GM21526 (cell line): ENCODE data around the gene COQ3.

Experiments used
- ATAC-seq: cut with Tn5 transposase; IDR thresholded peaks from one replicate; pipeline ENCODE4 v1.9.1; 2021; ENCODE audit warnings: moderate library complexity; ENCODE audit not compliant: unreplicated experiment, low FRiP score

The COQ3 gene

GRCh38 chr6:99393366-99393697 lies 663 bp downstream of the COQ3 start:
- peak; percentile 22 for ATAC-seq

DNA sequence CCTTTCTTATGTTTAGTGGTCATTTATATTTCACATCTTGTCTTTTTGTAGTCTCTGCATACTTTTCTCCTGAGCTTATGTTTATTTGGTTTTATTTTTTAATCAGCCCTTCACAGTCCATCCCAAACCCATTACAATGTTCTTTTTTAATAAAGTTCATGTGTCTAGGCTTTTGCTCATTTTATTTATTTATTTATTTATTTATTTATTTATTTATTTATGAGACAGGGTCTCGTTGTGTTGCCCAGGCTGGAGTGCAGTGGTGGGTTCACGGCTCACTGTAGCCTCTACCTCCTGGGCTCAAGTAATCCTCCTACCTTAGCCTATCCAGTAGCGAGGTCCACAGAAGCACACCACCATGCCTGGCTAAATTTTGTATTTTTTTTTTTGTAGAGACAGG lies 3.1 kb downstream of the COQ3 start:
- ATAC-seq, result no peak

GRCh38 chr6:99384507-99384906 lies 9.5 kb downstream of the COQ3 start:
- no peak for ATAC-seq

GRCh38 chr6:99378636-99379035 lies 15.4 kb downstream of the COQ3 start:
- no peak for ATAC-seq

- no peak for ATAC-seq
These were observed 24.5 kb downstream of the COQ3 start for GRCh38 chr6:99369533-99369932.

DNA sequence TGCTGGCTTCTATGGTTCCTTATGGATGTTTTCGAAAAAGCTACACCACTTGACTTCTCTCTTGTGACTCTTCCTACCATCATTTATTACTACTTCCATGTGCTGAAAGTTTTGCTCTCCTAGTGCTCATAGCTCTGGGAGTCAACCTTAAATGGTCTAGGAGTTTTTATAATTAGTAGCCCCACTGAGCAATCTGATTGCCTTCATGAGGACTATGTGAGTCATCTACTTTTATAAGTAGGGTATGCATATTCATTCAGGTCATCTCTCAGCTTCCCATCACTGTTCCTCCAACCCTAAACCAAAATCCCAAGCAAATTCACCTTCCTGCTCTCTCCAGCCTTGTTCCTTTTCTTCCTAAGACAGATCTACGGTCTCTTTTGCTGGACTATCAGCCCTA lies 27.1 kb downstream of the COQ3 start:
- no peak for ATAC-seq

DNA sequence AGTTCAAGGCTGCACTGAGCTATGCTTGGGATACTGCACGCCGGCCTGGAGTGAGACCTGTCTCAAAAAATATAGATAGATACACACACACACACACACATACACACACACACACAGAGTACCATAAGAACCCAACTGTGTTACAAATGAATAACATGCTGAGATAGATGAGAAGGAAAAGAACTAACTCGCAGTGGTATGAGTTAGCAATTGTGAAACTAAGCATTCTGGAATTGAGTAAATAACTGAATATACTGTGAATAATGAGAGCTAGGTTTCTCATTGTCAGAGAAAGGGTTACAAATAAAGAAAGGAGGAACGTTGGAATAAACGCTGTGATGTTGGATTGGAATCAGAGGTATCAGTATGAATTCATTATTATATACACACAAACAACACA lies 30.0 kb downstream of the COQ3 start:
- ATAC-seq, result peak; percentile 93

DNA sequence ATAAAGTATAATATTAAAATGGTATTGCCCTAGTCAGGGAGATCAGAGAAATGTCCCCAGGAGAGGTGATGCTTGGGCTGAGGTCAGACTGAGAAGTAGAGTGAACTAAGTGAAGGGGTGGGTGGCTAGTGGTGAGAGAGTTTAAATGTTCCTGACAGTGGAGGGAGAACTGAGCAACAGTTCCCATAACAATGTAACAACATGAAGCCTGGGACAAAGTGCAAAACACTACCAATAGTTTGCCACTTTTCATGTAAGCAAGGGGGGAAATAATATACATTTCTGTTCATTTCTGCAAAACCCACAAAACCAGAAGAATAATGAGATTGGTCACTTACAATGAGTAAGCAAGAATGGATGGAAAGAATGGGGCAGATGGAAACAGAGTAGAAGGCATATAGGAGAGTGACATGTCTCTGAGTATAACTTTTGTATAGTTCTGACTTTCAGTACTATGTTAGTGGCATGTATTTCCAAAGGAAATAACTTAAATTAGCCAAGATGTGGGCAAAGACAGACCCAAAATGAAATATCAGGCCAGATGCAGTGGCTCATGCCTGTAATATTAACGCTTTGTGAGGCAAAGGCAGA lies 31.2 kb downstream of the COQ3 start:
- ATAC-seq, result no peak

- no peak for ATAC-seq
These were observed 34.2 kb downstream of the COQ3 start for GRCh38 chr6:99359800-99360199.

DNA sequence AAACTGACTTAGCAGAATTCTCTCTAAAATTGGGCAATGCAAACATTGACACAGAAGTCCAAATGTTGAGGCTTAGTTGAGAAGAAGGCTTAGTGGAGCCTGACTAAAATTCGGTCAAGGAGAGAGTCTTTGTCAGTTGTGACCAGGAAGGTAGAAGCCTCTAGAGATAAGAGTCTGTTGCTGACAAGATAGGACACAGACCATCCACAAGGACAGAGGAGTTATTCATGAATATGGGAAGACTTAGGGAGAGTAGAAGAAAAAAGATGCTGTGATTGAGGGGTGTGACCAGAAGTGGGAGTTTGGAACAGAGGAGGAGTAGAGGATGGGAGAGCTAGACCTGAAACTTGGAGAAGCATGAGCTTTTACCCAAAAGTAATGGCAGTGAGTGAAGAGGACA lies 37.4 kb downstream of the COQ3 start:
- ATAC-seq, result no peak

DNA sequence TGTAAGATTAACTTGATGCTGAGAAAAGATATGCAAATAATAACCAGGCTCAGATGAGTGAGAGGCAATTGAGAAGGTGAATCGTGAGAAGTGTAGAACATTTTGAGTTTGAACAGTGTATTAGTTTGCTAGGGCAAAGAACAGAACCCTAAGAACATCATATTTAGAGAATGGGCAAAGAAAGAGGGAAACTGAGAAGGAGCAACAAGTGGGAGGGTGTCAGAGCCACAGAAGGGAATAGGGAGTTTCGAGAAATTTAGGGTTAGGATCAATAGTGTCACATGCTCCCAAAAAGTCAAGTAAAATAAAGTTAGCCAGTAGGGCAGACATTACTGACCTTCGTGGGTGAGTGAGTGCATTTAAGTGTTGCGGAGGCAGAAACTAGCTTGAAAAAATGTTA lies 39.0 kb downstream of the COQ3 start:
- no peak for ATAC-seq

DNA sequence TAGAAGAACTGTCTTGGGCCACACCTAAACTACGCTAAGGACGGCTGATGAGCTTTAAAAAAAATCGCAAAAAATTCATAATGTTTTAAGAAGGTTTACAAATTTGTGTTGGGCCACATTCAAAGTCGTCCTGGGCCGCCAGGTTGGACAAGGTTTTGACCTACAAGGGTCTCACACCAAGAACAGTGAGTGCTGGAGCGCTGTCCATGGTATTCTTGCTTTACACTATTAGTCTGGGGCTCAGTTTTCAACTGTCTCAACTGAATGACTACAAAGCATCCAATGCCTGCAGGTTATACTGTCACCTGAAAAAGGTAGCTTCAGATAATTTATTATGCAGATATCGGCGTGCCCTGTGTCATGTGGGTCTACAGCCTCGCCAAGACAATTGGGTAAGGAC lies 40.9 kb downstream of the COQ3 start:
- ATAC-seq, result no peak

- no peak for ATAC-seq
These were observed 43.4 kb downstream of the COQ3 start for GRCh38 chr6:99350573-99350972.

GRCh38 chr6:99349171-99350141 lies 44.5 kb downstream of the COQ3 start, which contains the start of gene FAXC:
TSS of gene FAXC (minus strand) at chr6:99349674. CDS start at chr6:99349372, 302 bp downstream.
- ATAC-seq, result peak; percentile 58

GRCh38 chr6:99348288-99349170 lies 45.5 kb downstream of the COQ3 start:
- no peak for ATAC-seq

DNA sequence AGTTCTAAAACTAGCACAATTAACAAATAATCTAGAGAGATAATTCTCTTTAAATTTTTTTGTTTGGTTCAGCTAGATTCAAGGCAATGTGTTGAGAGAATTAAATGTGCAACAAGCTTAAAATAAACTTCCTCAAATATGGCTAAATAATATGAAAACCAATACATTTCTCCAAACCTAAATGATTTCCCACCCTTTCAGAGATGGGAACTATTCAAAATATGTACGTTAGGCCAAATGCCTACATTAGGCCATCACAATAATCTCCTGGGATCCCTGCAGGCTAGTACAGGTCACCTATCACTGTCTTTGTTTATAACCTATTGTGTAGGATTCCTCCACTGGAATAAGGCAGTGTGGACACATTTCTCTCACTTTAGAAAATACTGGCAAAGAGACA lies 46.2 kb downstream of the COQ3 start:
- ATAC-seq, result no peak

- no peak for ATAC-seq
These were observed 47.4 kb downstream of the COQ3 start for GRCh38 chr6:99346595-99346994.

GRCh38 chr6:99345164-99345563 lies 48.8 kb downstream of the COQ3 start:
- ATAC-seq, result no peak

- no peak for ATAC-seq
These were observed 49.7 kb downstream of the COQ3 start for GRCh38 chr6:99344289-99344688.

DNA sequence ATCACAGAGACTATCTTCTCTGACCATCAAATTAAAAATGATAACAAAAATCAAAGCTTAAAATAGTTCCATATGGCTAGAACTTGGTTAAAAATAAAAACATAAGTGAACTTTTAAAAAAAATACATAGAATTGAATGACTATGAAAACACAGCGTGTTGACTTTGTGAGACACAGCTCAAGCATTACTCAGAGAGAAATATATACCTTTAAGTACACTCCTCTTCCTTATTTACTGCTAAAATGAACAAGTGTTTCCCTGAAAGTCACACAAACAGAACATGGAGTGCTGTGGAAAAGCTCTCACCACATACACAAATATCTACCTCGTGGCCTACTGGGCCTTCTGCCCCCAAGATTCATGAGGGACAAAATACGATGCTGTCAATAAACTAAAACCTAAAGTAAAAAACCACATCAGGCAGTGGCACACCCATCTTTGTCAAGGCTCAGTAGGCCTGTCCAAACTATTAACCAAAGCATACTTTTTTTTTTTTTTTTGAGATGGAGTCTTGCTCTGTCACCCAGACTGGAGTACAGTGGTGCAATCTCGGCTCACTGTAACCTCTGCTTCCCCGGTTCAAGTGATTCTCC lies 52.0 kb downstream of the COQ3 start:
- ATAC-seq, result no peak

DNA sequence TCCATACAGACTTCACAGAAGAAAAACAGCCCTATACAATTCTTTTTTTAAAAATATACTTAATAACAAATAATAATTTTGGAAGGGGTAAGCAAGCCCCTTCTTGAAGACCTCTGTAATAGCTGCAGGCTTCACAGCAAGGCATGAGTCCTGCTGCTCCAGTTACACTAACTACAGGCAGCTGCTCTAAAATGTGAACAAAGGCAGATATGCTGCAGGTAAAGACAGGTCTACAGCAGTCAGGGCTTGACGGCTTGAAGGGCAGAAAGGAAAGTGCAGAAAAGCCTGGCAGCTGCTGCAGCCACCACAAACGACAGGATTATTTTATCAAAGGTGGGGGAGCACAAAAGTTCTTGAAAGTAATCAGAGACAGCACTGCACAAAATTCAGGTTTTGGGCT lies 55.8 kb downstream of the COQ3 start:
- ATAC-seq, result no peak
